Neural progenitor cell (in vitro differentiated cells): ENCODE data around the gene KRTAP4-12. TPM values are rescaled to one million over a fixed set of nuclear protein-coding genes. Genes with fewer than 3 reads are reported as not detected.

Source experiments
- DNase-seq: peaks from one replicate; pipeline ENCODE4 v3.0.0-alpha.2; 2016; ENCODE audit warnings: low spot score
- H2AFZ ChIP-seq: fragments of 200-600 bp; sonication (generic); replicated peaks from 2 replicates; pipeline ENCODE4 v1.6.1; 2016; ENCODE audit warnings: antibody characterized with exemption
- H3F3A ChIP-seq: fragments of 200-600 bp; sonication (generic); 2 replicates; pipeline ENCODE4 v1.6.1; 2016; ENCODE audit warnings: antibody characterized with exemption, low read depth
- H3K27ac ChIP-seq: fragments of 200-600 bp; sonication (generic); 2 replicates; pipeline ENCODE4 v1.5.1; 2016; ENCODE audit warnings: mild to moderate bottlenecking
- H3K27me3 ChIP-seq: fragments of 200-600 bp; sonication (generic); 2 replicates; pipeline ENCODE4 v1.6.1; 2016; ENCODE audit warnings: mild to moderate bottlenecking, moderate library complexity
- H3K36me3 ChIP-seq: fragments of 200-600 bp; sonication (generic); 2 replicates; pipeline ENCODE4 v1.5.1; 2016
- H3K4me1 ChIP-seq: fragments of 200-600 bp; sonication (generic); 2 replicates; pipeline ENCODE4 v1.6.1; 2016; ENCODE audit warnings: mixed run types
- H3K4me2 ChIP-seq: fragments of 200-600 bp; sonication (generic); 2 replicates; pipeline ENCODE4 v1.6.1; 2016
- H3K4me3 ChIP-seq: fragments of 200-600 bp; sonication (generic); 2 replicates; pipeline ENCODE4 v1.5.1; 2016
- H3K79me2 ChIP-seq: fragments of 200-600 bp; sonication (generic); 2 replicates; pipeline ENCODE4 v1.6.1; 2016; ENCODE audit warnings: low read depth
- H3K9ac ChIP-seq: fragments of 200-600 bp; sonication (generic); 2 replicates; pipeline ENCODE4 v1.6.1; 2016
- H3K9me3 ChIP-seq: fragments of 200-600 bp; sonication (generic); 2 replicates; pipeline ENCODE4 v1.5.1; 2016; ENCODE audit warnings: low read depth
- H4K20me1 ChIP-seq: fragments of 200-600 bp; sonication (generic); 2 replicates; pipeline ENCODE4 v1.6.1; 2016; ENCODE audit warnings: low read depth
- H3K27ac Mint-ChIP-seq: 3 replicates; pipeline ENCODE4 v1.8.0; 2021; ENCODE audit warnings: mixed read lengths
- H3K27me3 Mint-ChIP-seq: 2 replicates; pipeline ENCODE4 v1.8.0; 2022; ENCODE audit warnings: low read depth, mild to moderate bottlenecking, inconsistent platforms, moderate library complexity, mixed read lengths; ENCODE audit not compliant: insufficient read depth
- H3K36me3 Mint-ChIP-seq: 3 replicates; pipeline ENCODE4 v1.8.0; 2021; ENCODE audit warnings: mixed read lengths
- H3K4me1 Mint-ChIP-seq: 3 replicates; pipeline ENCODE4 v1.8.0; 2021; ENCODE audit warnings: mixed read lengths
- H3K4me3 Mint-ChIP-seq: 3 replicates; pipeline ENCODE4 v1.8.0; 2021; ENCODE audit warnings: mild to moderate bottlenecking, moderate library complexity, mixed read lengths
- H3K9me3 Mint-ChIP-seq: 3 replicates; pipeline ENCODE4 v1.8.0; 2020; ENCODE audit warnings: mixed read lengths
- EZH2 ChIP-seq: fragments of 200-600 bp; sonication (generic); IDR thresholded peaks from 2 replicates; pipeline ENCODE4 v1.6.1; 2017; ENCODE audit warnings: antibody characterized with exemption, mild to moderate bottlenecking, moderate library complexity
- EZH2phosphoT487 ChIP-seq: fragments of 200-600 bp; sonication (generic); IDR thresholded peaks from 2 replicates; pipeline ENCODE4 v1.6.1; 2017; ENCODE audit warnings: antibody characterized with exemption
- total RNA-seq: library from RNA; depleted of rRNA; stranded (reverse); fragments of >200 nt; gene quantifications from 2 replicates; pipeline ENCODE4 v1.2.3, GENCODE V29; 2015; ENCODE audit warnings: low replicate concordance
- TF ChIP-seq, protein P1 (sequence below): fragments of 200-600 bp; sonication (generic); IDR thresholded peaks from 2 replicates; pipeline ENCODE4 v1.5.1; 2017; ENCODE audit warnings: antibody characterized with exemption, mild to moderate bottlenecking

The KRTAP4-12 gene
- total RNA-seq, 1 donor from 2014 or later = not detected

DNA sequence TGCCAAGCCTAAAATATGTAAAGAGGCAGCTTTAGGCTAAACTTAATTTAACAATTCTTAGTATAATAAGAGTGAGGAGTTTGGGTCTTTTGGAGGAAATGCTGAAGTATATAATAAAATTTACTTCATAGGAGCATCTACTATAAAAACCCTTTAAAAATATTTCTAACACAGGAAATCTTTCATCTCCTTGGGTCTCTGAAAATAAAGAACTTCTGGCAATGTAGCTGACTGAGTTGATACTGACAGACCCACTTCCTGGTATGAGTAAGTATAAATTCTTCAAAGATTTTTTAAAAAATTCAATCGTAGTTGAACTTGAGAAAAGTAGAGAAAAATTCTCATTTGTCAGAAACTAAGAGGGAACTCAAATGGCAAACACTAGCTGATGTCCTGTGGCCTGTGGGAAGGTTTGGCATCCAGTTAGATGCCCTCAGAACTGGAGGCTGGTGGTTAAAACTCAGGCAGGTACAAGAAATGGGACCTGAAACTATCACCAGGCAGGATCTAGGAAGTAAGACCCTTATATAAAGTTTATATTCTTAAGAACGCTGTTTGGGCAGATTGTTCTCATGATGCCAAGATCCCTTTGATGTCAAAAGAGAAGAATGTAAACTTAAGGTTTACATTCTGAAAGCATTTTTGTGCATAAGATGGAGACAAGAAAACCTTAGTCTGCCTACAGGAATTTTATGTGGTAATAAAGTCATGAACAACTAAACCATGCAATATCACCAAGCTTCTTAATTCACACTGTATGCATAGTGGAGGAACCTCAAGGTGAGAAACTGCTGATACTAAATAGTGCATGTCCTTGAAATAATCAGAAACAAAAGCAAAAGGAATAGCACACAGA lies 10.1 kb upstream of the KRTAP4-12 start:
- Mint-ChIP-seq H3K27ac (no peak overlapping the region), H3K9me3 (peaks cover 2% of the 10 kb centered on the region), H3K4me3 (no peak overlapping the region), H3K4me1 (no peaks in the 10 kb centered on the region), H3K27me3 (no peaks in the 10 kb centered on the region), H3K36me3 (no peaks in the 10 kb centered on the region)
- no peak overlapping the region for H3K4me2 ChIP-seq
- no peaks in the 10 kb centered on the region for H3F3A ChIP-seq
- H4K20me1 ChIP-seq = no peaks in the 10 kb centered on the region
- no peak overlapping the region for H3K4me3 ChIP-seq
- no peak overlapping the region for H3K27ac ChIP-seq
- peaks cover 5% of the 10 kb centered on the region for H3K9me3 ChIP-seq
- no peak overlapping the region for H3K9ac ChIP-seq
- no peaks in the 10 kb centered on the region for H3K36me3 ChIP-seq
- peak overlapping the region; percentile 6 for H2AFZ ChIP-seq
- H3K27me3 ChIP-seq = no peaks in the 10 kb centered on the region
- H3K79me2 ChIP-seq = no peaks in the 10 kb centered on the region
- no peaks in the 10 kb centered on the region for H3K4me1 ChIP-seq
- DNase-seq = no peak
- TF ChIP-seq EZH2phosphoT487 (no peak), EZH2 (no peak)
- TF ChIP-seq, protein P1, sequence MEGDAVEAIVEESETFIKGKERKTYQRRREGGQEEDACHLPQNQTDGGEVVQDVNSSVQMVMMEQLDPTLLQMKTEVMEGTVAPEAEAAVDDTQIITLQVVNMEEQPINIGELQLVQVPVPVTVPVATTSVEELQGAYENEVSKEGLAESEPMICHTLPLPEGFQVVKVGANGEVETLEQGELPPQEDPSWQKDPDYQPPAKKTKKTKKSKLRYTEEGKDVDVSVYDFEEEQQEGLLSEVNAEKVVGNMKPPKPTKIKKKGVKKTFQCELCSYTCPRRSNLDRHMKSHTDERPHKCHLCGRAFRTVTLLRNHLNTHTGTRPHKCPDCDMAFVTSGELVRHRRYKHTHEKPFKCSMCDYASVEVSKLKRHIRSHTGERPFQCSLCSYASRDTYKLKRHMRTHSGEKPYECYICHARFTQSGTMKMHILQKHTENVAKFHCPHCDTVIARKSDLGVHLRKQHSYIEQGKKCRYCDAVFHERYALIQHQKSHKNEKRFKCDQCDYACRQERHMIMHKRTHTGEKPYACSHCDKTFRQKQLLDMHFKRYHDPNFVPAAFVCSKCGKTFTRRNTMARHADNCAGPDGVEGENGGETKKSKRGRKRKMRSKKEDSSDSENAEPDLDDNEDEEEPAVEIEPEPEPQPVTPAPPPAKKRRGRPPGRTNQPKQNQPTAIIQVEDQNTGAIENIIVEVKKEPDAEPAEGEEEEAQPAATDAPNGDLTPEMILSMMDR = no peak

DNA sequence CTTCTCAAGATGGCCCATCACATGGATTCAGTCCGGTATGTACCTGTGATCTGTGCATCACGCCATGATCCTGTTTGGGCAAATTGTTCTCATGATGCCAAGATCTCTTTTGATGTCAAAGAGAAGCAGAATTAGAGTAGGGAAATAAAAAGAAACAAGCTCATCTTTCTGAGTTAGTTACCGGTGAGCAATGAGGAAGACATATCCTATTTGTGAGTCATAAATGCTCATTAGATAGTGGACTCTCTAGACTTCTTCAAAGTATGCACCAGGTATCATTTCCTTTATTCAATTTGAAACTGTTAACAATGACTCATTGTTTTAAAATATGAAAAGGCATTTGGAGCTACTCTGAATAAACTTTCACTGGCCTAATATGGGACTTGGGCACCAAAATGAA lies 8.0 kb upstream of the KRTAP4-12 start:
- Histone ChIP-seq H3K9me3 (peaks cover 2% of the 10 kb centered on the region), H3K79me2 (no peaks in the 10 kb centered on the region), H4K20me1 (no peaks in the 10 kb centered on the region), H3K27me3 (no peaks in the 10 kb centered on the region), H3K4me3 (no peak overlapping the region), H3K27ac (no peak overlapping the region), H3K4me2 (no peak overlapping the region), H3K36me3 (no peaks in the 10 kb centered on the region), H3K4me1 (no peaks in the 10 kb centered on the region), H3F3A (no peaks in the 10 kb centered on the region), H3K9ac (no peak overlapping the region), H2AFZ (no peak overlapping the region)
- no peak overlapping the region for H3K27ac Mint-ChIP-seq
- H3K9me3 Mint-ChIP-seq = no peaks in the 10 kb centered on the region
- DNase-seq = no peak
- no peaks in the 10 kb centered on the region for H3K36me3 Mint-ChIP-seq
- H3K4me1 Mint-ChIP-seq = no peaks in the 10 kb centered on the region
- TF ChIP-seq, protein P1 = no peak
- TF ChIP-seq EZH2 (no peak), EZH2phosphoT487 (no peak)
- H3K4me3 Mint-ChIP-seq = no peak overlapping the region
- no peaks in the 10 kb centered on the region for H3K27me3 Mint-ChIP-seq

DNA sequence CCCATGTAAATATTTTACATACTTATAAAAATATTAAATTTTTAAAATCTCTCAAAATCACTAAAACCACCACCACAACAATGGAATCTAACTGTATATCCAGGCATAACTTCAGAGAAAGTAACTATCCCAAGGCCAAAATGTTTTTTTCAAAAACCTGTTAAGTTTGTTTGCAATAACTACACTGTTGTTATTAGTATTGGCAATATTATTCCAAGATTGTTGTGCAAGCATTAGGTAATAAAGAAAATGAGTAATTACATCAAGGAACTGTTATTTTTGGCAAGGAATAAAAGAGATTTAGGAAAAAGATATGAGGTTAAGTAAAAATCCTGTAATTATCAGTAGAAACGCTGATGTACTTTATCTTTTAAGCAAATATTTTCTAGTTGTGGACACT lies 3.4 kb upstream of the KRTAP4-12 start:
- Histone ChIP-seq H3F3A (no peaks in the 10 kb centered on the region), H3K9me3 (no peaks in the 10 kb centered on the region), H3K27ac (no peak overlapping the region), H3K36me3 (no peaks in the 10 kb centered on the region), H4K20me1 (no peaks in the 10 kb centered on the region), H3K4me1 (no peaks in the 10 kb centered on the region), H3K9ac (no peak overlapping the region), H2AFZ (no peak overlapping the region), H3K79me2 (no peaks in the 10 kb centered on the region), H3K4me3 (no peak overlapping the region), H3K4me2 (no peak overlapping the region), H3K27me3 (no peaks in the 10 kb centered on the region)
- H3K4me3 Mint-ChIP-seq = no peak overlapping the region
- peaks cover 2% of the 10 kb centered on the region for H3K27me3 Mint-ChIP-seq
- DNase-seq = no peak
- TF ChIP-seq EZH2phosphoT487 (no peak), EZH2 (no peak)
- TF ChIP-seq, protein P1 = no peak
- no peak overlapping the region for H3K27ac Mint-ChIP-seq
- no peaks in the 10 kb centered on the region for H3K9me3 Mint-ChIP-seq
- peaks cover 5% of the 10 kb centered on the region for H3K4me1 Mint-ChIP-seq
- no peaks in the 10 kb centered on the region for H3K36me3 Mint-ChIP-seq
